ENCODE measurements around the gene PHYHIPL. TPM values are rescaled to one million over a fixed set of nuclear protein-coding genes. Genes with fewer than 3 reads are reported as not detected.

PHYHIPL gene
- total RNA-seq, 2 experiments from 2014 or later, result not detected

GRCh38 chr10:59167512-59167911 is 8.9 kb upstream of the PHYHIPL start:
- ChIA-PET POLR2A (interaction anchor here (0.8 to 1.5 kb wide), 2 partner anchors 9 to 23 kb away, joined by 3 to 4 read pairs; no protein-coding TSS in a partner anchor), CTCF (ENCODE audit: unreplicated experiment) (no interaction called here)
- intact Hi-C loops (cut with micrococcal nuclease; ENCODE audit: unreplicated experiment), result no loop called here
- Histone ChIP-seq H4K20me1 (ENCODE audit: insufficient read depth, low read length) (no peaks in the 10 kb centered on the region), H3K36me3 (ENCODE audit: insufficient read depth, low read length) (no peaks in the 10 kb centered on the region), H3K27ac (ENCODE audit: low read depth, low read length, poor library complexity, severe bottlenecking) (no peak overlapping the region), H3K9me2 (ENCODE audit: insufficient read depth, low read length) (no peaks in the 10 kb centered on the region), H3K79me2 (ENCODE audit: insufficient read depth, low read depth, low read length) (no peaks in the 10 kb centered on the region), H3K4me1 (ENCODE audit: insufficient read depth, low read length, poor library complexity, severe bottlenecking) (no peaks in the 10 kb centered on the region), H3K9me3 (ENCODE audit: low read length) (no peaks in the 10 kb centered on the region), H3K4me2 (ENCODE audit: low read length) (no peak overlapping the region), H3K4me3 (ENCODE audit: low read depth, low read length, poor library complexity, severe bottlenecking) (no peak overlapping the region), H2AFZ (ENCODE audit: low read length) (no peak overlapping the region)
- no peak for DNase-seq (ENCODE audit: low spot score)
- no peak for TF ChIP-seq EZH2phosphoT487 (IDR thresholded peaks at IDR 0.05; ENCODE audit: borderline replicate concordance, low read depth, low read length)
- TF ChIP-seq, protein P1, sequence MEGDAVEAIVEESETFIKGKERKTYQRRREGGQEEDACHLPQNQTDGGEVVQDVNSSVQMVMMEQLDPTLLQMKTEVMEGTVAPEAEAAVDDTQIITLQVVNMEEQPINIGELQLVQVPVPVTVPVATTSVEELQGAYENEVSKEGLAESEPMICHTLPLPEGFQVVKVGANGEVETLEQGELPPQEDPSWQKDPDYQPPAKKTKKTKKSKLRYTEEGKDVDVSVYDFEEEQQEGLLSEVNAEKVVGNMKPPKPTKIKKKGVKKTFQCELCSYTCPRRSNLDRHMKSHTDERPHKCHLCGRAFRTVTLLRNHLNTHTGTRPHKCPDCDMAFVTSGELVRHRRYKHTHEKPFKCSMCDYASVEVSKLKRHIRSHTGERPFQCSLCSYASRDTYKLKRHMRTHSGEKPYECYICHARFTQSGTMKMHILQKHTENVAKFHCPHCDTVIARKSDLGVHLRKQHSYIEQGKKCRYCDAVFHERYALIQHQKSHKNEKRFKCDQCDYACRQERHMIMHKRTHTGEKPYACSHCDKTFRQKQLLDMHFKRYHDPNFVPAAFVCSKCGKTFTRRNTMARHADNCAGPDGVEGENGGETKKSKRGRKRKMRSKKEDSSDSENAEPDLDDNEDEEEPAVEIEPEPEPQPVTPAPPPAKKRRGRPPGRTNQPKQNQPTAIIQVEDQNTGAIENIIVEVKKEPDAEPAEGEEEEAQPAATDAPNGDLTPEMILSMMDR (conservative IDR thresholded peaks at IDR 0.05; ENCODE audit: low read length), result no peak
- no TSS peak for BruUV-seq (replicated peaks)

DNA sequence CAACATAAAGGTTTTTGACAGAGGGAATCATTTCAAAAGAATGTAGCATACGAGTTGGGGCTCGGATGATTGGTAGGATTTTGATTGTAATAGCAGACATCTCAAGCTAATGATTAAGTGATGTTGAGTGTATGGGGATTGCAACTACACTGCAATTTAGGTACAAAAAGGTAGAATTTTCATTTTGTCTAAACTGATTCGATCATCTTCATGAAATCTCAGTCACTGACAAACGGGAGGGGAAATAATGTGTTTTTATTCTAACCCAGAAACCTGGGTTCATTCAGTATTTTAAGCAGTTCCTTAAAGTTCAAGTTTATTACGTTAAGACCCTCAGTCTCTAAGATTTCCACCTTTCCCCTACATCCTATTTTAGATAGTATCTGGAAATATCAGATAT is 3.9 kb upstream of the PHYHIPL start:
- no TSS peak for BruUV-seq (replicated peaks)
- Histone ChIP-seq H3K4me2 (ENCODE audit: low read length) (no peak overlapping the region), H3K4me3 (ENCODE audit: low read depth, low read length, poor library complexity, severe bottlenecking) (no peak overlapping the region), H3K27ac (ENCODE audit: low read depth, low read length, poor library complexity, severe bottlenecking) (no peak overlapping the region), H3K36me3 (ENCODE audit: insufficient read depth, low read length) (no peaks in the 10 kb centered on the region), H4K20me1 (ENCODE audit: insufficient read depth, low read length) (no peaks in the 10 kb centered on the region), H3K9me2 (ENCODE audit: insufficient read depth, low read length) (no peaks in the 10 kb centered on the region), H3K4me1 (ENCODE audit: insufficient read depth, low read length, poor library complexity, severe bottlenecking) (no peaks in the 10 kb centered on the region), H3K79me2 (ENCODE audit: insufficient read depth, low read depth, low read length) (no peaks in the 10 kb centered on the region), H2AFZ (ENCODE audit: low read length) (no peak overlapping the region), H3K9me3 (ENCODE audit: low read length) (no peaks in the 10 kb centered on the region)
- intact Hi-C loops (cut with micrococcal nuclease; ENCODE audit: unreplicated experiment), result no loop called here
- no peak for DNase-seq (ENCODE audit: low spot score)
- TF ChIP-seq, protein P1 (conservative IDR thresholded peaks at IDR 0.05; ENCODE audit: low read length), result no peak
- no peak for TF ChIP-seq EZH2phosphoT487 (IDR thresholded peaks at IDR 0.05; ENCODE audit: borderline replicate concordance, low read depth, low read length)
- CTCF ChIA-PET (ENCODE audit: unreplicated experiment), result no interaction called here
- POLR2A ChIA-PET, result no interaction called here

GRCh38 chr10:59173414-59173813 is 3.0 kb upstream of the PHYHIPL start:
- Histone ChIP-seq H3K4me3 (ENCODE audit: low read depth, low read length, poor library complexity, severe bottlenecking) (no peak overlapping the region), H3K36me3 (ENCODE audit: insufficient read depth, low read length) (no peaks in the 10 kb centered on the region), H3K4me2 (ENCODE audit: low read length) (no peak overlapping the region), H3K4me1 (ENCODE audit: insufficient read depth, low read length, poor library complexity, severe bottlenecking) (no peaks in the 10 kb centered on the region), H3K9me3 (ENCODE audit: low read length) (no peaks in the 10 kb centered on the region), H3K27ac (ENCODE audit: low read depth, low read length, poor library complexity, severe bottlenecking) (no peak overlapping the region), H2AFZ (ENCODE audit: low read length) (no peak overlapping the region), H3K79me2 (ENCODE audit: insufficient read depth, low read depth, low read length) (no peaks in the 10 kb centered on the region), H3K9me2 (ENCODE audit: insufficient read depth, low read length) (no peaks in the 10 kb centered on the region), H4K20me1 (ENCODE audit: insufficient read depth, low read length) (no peaks in the 10 kb centered on the region)
- CTCF ChIA-PET (ENCODE audit: unreplicated experiment), result no interaction called here
- BruUV-seq (replicated peaks), result no TSS peak
- TF ChIP-seq EZH2phosphoT487 (IDR thresholded peaks at IDR 0.05; ENCODE audit: borderline replicate concordance, low read depth, low read length), result no peak
- TF ChIP-seq, protein P1 (conservative IDR thresholded peaks at IDR 0.05; ENCODE audit: low read length), result no peak
- POLR2A ChIA-PET, result no interaction called here
- no peak for DNase-seq (ENCODE audit: low spot score)
- intact Hi-C loops (cut with micrococcal nuclease; ENCODE audit: unreplicated experiment), result no loop called here

Measured in OCI-LY7 (cell line).